GM18870 (cell line): ENCODE data around the gene CLTC.

ENCODE experiments used
- ATAC-seq: cut with Tn5 transposase; IDR thresholded peaks from one replicate; pipeline ENCODE4 v1.9.1; 2021; ENCODE audit warnings: moderate library complexity; ENCODE audit not compliant: unreplicated experiment

Gene CLTC

GRCh38 chr17:59723041-59723440, 103.3 kb downstream of the CLTC start:
- no peak for ATAC-seq

DNA sequence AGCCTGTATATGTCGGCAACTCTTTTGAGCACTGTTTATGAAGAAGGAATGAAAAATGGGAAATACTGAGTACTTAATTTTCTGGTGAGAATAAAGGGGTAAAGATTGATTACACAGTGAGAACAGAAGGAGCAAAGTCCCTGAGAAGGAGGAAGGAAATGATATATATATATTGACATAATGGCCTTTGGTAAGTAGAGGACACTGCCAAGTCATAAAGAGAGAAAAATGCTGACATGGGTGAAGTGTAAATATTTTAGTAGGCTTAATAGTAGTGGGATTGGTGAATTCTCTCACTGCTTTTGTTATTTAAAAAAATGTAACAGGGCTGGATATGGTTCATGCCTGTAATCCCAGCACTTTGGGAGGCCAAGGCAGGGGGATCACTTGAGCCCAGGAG, 103.9 kb downstream of the CLTC start:
- ATAC-seq, result no peak

GRCh38 chr17:59725691-59726090, 106.0 kb downstream of the CLTC start:
- no peak for ATAC-seq

DNA sequence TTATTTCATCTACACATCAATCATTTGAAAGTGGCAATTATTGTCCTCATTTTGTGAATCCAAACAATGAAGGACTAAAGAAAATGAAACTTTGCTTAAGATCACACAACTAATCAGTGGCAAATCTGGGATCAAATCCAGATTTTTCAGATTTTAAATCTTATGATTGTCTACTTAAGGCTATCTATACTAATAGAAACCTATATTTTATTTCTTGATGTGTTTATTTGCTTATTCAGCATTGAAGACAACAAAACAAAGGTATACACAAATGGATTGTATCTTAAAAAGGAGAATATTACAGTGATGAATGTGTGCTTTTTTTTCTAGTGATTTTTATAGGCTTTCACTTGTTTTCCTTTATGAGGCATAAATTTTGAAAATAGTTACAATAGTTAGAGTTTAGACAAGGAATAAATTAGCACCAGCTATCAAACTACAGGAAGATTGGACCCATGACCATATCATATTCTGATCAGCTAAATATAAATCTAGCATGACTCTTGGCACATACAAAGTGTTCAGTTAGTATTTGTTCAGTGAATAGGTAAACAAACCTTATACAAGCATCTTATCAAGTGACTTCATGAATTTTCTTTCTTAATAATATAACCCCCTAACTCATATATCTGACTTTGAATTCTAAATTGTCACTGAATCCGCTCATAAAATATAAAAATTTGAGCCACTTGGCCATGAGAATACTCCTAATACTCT, 108.3 kb downstream of the CLTC start:
- ATAC-seq, result no peak

- no peak for ATAC-seq
Measured at GRCh38 chr17:59730268-59730834, 110.7 kb downstream of the CLTC start.

DNA sequence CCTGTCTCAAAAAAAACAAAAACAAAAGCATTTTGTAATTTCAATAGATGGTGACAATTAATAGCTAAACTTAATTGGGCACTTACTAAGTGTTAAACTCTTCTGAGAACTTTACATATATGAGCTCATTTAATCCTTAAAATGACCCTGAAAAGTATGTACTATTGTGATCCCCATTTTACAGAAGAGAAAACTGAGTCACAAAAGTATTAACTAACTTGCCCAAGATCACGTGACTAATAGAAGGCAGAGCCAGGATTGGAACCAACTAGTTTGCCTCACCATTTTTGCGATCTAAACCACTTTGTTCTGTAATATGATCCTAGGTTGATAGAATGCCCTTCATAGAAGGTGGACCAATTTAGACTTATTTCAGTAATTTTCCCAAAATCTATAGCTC, 114.0 kb downstream of the CLTC start:
- no peak for ATAC-seq

GRCh38 chr17:59734226-59734625, 114.5 kb downstream of the CLTC start:
- no peak for ATAC-seq

DNA sequence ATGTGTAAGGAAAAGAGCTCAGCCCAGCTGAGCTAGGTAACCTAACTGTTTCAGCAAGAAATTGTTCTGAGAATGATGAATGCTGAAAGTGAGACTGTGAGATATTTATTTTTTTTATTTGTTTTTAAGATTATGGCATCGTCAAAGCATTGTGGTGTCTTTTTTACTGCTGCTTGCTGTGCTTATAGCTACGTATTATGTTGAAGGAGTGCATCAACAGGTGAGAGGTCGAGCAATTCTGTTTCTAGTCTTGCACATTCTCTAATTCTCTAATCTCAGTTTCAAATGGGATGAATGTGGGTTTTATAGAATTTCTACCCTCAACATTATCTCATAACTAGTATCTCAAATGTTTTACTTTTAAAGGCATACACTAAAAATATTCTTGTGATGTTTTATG, 117.6 kb downstream of the CLTC start:
- no peak for ATAC-seq

- no peak for ATAC-seq
Measured at GRCh38 chr17:59743842-59744241, 124.1 kb downstream of the CLTC start.

GRCh38 chr17:59745040-59745439, 125.3 kb downstream of the CLTC start:
- ATAC-seq, result no peak
